Dermis blood vessel endothelial cell (primary cell): Measurements from ENCODE around the gene HIF3A. TPM values are rescaled to one million over a fixed set of nuclear protein-coding genes. Genes with fewer than 3 reads are reported as not detected.
"Not testable (repeated sequence)": the region's sequence is repeated elsewhere in the genome, so short reads cannot be mapped to it uniquely, and the experiment has no call there.

Source experiments
- DNase-seq: peaks from one replicate; pipeline ENCODE4 v3.0.0; 2010
- total RNA-seq: library from RNA; depleted of rRNA; stranded (reverse); fragments of >200 nt; gene quantifications from 2 replicates; pipeline ENCODE4 v1.2.3, GENCODE V29; 2014

The HIF3A gene
- total RNA-seq, 1 donor from 2014 or later = 23.1 TPM

GRCh38 chr19:46361915-46362314, 65.1 kb downstream of the HIF3A start:
- no peak for DNase-seq

GRCh38 chr19:46364359-46364758, 67.5 kb downstream of the HIF3A start:
- DNase-seq = no peak

GRCh38 chr19:46365561-46365960, 68.7 kb downstream of the HIF3A start:
- DNase-seq = no peak

- no peak for DNase-seq
Measured at GRCh38 chr19:46366620-46367292, 69.9 kb downstream of the HIF3A start.

GRCh38 chr19:46367426-46367825, 70.6 kb downstream of the HIF3A start:
- DNase-seq = no peak

GRCh38 chr19:46368116-46368515, 71.3 kb downstream of the HIF3A start:
- no peak for DNase-seq

- no peak for DNase-seq
Measured at GRCh38 chr19:46369817-46370216, 73.0 kb downstream of the HIF3A start.

- DNase-seq = peak; percentile 68
Measured at GRCh38 chr19:46371371-46371901, 74.6 kb downstream of the HIF3A start.

GRCh38 chr19:46372901-46373490, 76.2 kb downstream of the HIF3A start:
- DNase-seq = peak; percentile 52

- DNase-seq = peak; percentile 68
Measured at GRCh38 chr19:46373491-46374359, 76.9 kb downstream of the HIF3A start.

- no peak for DNase-seq
Measured at GRCh38 chr19:46374536-46375475, 78.0 kb downstream of the HIF3A start.

GRCh38 chr19:46375476-46376067, 78.7 kb downstream of the HIF3A start:
- not testable (repeated sequence) for DNase-seq

GRCh38 chr19:46376241-46377153, 79.7 kb downstream of the HIF3A start:
- no peak for DNase-seq

GRCh38 chr19:46378268-46378667, 81.4 kb downstream of the HIF3A start:
- DNase-seq = peak; percentile 38

GRCh38 chr19:46380690-46381089, 83.8 kb downstream of the HIF3A start:
- peak; percentile 20 for DNase-seq

GRCh38 chr19:46381346-46381745, 84.5 kb downstream of the HIF3A start:
- no peak for DNase-seq

GRCh38 chr19:46381756-46382345, 85.0 kb downstream of the HIF3A start:
- no peak for DNase-seq

- DNase-seq = no peak
Measured at GRCh38 chr19:46383171-46383815, 86.5 kb downstream of the HIF3A start.

GRCh38 chr19:46383846-46384245, 87.0 kb downstream of the HIF3A start:
- DNase-seq = no peak

- no peak for DNase-seq
Measured at GRCh38 chr19:46384396-46384795, 87.6 kb downstream of the HIF3A start.
